ENCODE data around the gene LNP1.
"Not testable (repeated sequence)": the region's sequence is repeated elsewhere in the genome, so short reads cannot be mapped to it uniquely, and the experiment has no call there.

The LNP1 gene

GRCh38 chr3:100465892-100466777, 64.8 kb downstream of the LNP1 start:
- H3K4me3 ChIP-seq: no peak overlapping the region

GRCh38 chr3:100467133-100467532, 65.8 kb downstream of the LNP1 start:
- Histone ChIP-seq H3K4me3 (no peak overlapping the region), H3K27ac (no peak overlapping the region)

More at GRCh38 chr3:100465892-100466777, 64.8 kb downstream of the LNP1 start:
- peak overlapping the region in 9 of 21 experiments; percentile 1 to 35 (median 31) for H3K27ac ChIP-seq

- no peak overlapping the region for H3K27ac ChIP-seq
- H3K4me3 ChIP-seq: no peak overlapping the region
These were observed 67.3 kb downstream of the LNP1 start for GRCh38 chr3:100468676-100469075.

- H3K27ac ChIP-seq: no peak overlapping the region
- H3K4me3 ChIP-seq: no peak overlapping the region
These were observed 69.6 kb downstream of the LNP1 start for GRCh38 chr3:100470951-100471350.

GRCh38 chr3:100471444-100471843, 70.1 kb downstream of the LNP1 start:
- Histone ChIP-seq H3K27ac (no peak overlapping the region), H3K4me3 (no peak overlapping the region)

- not testable (repeated sequence) for H3K27ac ChIP-seq, H3K4me3 ChIP-seq
These were observed 76.6 kb downstream of the LNP1 start for GRCh38 chr3:100477851-100478360.

GRCh38 chr3:100478521-100478920, 77.2 kb downstream of the LNP1 start:
- H3K27ac ChIP-seq, H3K4me3 ChIP-seq: not testable (repeated sequence)

- Histone ChIP-seq H3K4me3 (no peak overlapping the region), H3K27ac (no peak overlapping the region)
These were observed 78.7 kb downstream of the LNP1 start for GRCh38 chr3:100480081-100480480.

- no peak overlapping the region for H3K4me3 ChIP-seq
- H3K27ac ChIP-seq: no peak overlapping the region
These were observed 80.8 kb downstream of the LNP1 start for GRCh38 chr3:100482176-100482575.

- Histone ChIP-seq H3K4me3 (no peak overlapping the region), H3K27ac (no peak overlapping the region)
These were observed 82.2 kb downstream of the LNP1 start for GRCh38 chr3:100483529-100483928.

- no peak overlapping the region for H3K4me3 ChIP-seq
- no peak overlapping the region for H3K27ac ChIP-seq
These were observed 85.5 kb downstream of the LNP1 start for GRCh38 chr3:100486808-100487207.

GRCh38 chr3:100489118-100489517, 87.8 kb downstream of the LNP1 start:
- Histone ChIP-seq H3K27ac (no peak overlapping the region), H3K4me3 (no peak overlapping the region)

- Histone ChIP-seq H3K27ac (peak within 1 kb of the TSS in 20 of 21 experiments; percentile 71 to 95 (median 82)), H3K4me3 (peak within 1 kb of the TSS; percentile 37 to 52 (median 46))
These were observed 91.0 kb downstream of the LNP1 start, which contains the start of gene TMEM45A for GRCh38 chr3:100492059-100493006. Gene TMEM45A, plus strand, starts transcription at chr3:100492619. Its CDS starts 62,593 bp downstream, at chr3:100555212.

GRCh38 chr3:100496711-100497261, 95.4 kb downstream of the LNP1 start:
- H3K27ac ChIP-seq: no peak overlapping the region
- no peak overlapping the region for H3K4me3 ChIP-seq

- no peak overlapping the region for H3K27ac ChIP-seq
- no peak overlapping the region for H3K4me3 ChIP-seq
These were observed 98.3 kb downstream of the LNP1 start for GRCh38 chr3:100499651-100500050.

GRCh38 chr3:100500320-100500880, 99.1 kb downstream of the LNP1 start:
- no peak overlapping the region for H3K4me3 ChIP-seq
- no peak overlapping the region for H3K27ac ChIP-seq

- Histone ChIP-seq H3K4me3 (no peak overlapping the region), H3K27ac (no peak overlapping the region)
These were observed 102.1 kb downstream of the LNP1 start for GRCh38 chr3:100503448-100503847.

All from skin epidermis (tissue), 12 donors.